DMS114 treated with DMSO at 0.1 percent for 48 hours (cell line): ENCODE data around the gene ZNF500.
"Not testable (repeated sequence)": the region's sequence is repeated elsewhere in the genome, so short reads cannot be mapped to it uniquely, and the experiment has no call there.

Experiments used
- DNase-seq: peaks from one replicate; lab custom pipeline; 2025; ENCODE audit not compliant: unreplicated experiment; lab: John Stamatoyannopoulos, UW

Gene ZNF500

GRCh38 chr16:4796982-4797804 is 30.2 kb upstream of the ZNF500 start:
- no peak for DNase-seq

DNA sequence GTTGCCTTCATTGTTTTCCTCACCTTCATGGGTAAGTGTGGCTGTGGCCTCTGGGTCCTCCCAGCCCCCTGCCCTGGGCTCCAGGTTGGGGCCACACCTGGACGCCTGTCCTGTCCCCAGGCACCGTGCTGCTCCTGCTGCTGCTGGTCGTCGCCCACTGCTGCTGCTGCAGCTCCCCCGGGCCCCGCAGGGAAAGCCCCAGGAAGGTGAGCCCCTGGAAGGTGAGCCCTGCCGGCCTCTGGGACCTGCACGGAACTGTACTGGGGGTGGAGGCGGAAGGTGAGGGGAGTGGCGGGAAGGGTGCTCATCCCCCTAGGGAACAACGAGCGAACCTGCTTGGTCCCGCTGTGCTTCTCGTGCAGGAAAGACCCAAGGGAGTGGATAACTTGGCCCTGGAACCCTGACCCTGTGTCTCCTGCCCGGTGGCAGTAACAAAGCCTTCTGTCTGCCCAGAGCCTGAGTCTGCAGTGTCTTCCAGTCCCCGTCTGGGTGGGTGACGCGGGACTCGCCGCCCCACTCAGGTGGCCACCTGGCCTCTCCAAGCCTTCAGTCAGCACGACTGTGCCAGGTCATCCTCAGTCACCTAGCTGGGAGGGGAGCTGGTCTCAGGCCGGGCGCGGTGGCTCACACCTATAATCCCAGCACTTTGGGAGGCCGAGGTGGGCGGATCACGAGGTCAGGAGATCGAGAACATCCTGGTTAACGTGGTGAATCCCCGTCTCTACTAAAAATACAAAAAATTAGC is 29.0 kb upstream of the ZNF500 start:
- no peak for DNase-seq

DNA sequence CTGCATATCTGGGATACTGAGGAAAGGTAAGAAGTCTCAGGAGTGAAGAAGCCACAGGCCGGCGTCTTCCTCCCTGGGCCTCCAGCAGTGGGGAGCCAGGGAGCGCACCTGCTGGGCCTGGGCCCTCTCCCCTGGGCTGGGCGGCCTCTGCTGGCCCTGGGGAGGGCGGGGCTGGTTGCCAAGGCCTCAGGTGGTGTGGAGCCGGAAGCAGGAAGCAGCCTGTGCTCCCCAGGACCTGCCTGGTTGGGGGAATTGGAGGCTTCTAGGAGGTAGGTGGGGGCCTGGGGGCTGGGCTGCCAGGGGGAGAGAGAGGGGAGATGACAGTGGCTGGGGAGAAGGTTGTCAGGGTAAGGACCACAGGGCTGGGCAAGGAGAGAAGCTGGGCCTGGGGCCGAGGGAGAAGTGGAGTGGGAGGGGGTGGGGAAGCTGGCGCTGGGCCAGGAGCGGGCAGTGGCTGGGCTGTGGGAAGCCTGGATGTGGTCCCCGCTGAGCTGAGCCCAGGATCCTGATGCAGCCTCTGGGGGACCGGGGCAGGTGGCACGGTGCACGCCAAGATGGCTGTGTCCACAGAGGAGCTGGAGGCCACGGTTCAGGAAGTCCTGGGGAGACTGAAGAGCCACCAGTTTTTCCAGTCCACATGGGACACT is 28.3 kb upstream of the ZNF500 start, which contains the start of gene SMIM22:
SMIM22 (plus strand) TSS at position 189 of the 647 bp plus-strand sequence; CDS start at position 555, 366 bp downstream.
- DNase-seq = no peak

- DNase-seq = no peak
These were observed 26.1 kb upstream of the ZNF500 start for GRCh38 chr16:4792951-4793513.

DNA sequence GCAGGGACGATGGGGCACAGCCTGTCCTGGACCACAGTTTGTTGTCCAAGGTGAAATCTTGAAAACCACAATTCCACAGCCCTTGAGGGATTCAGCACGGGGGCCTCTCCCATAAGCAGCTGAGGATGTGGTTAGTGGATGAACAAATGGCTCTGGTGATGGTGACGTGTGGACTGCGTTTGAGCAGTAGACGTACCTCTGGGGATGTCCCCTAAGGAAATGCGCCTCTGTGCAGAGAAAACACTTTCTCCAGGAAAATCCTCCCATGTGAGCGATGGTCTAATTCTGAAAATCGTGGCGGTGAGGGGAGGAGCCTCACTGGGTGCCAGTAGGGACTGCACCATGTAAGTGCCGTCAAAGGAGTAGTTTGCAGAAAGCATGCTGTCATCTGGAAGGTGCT is 23.9 kb upstream of the ZNF500 start:
- DNase-seq = no peak

GRCh38 chr16:4790261-4790660 is 23.3 kb upstream of the ZNF500 start:
- DNase-seq = no peak

DNA sequence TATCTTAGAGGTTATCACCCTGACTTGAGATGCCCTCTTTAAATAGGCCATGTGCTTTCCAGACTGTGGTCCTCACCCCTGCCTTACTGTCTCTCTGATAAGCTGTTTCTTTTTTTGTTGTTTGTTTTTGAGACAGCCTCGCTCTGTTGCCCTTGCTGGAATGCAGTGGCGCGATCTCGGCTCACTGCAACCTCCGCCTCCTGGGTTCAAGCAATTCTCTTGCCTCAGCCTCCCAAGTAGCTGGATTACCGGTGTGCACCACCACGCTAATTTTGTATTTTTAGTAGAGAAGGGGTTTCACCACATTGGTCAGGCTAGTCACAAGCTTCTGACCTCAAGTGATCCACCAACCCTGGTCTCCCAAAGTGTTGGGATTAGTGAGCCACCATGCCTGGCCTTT is 21.9 kb upstream of the ZNF500 start:
- DNase-seq = no peak

- no peak for DNase-seq
These were observed 21.5 kb upstream of the ZNF500 start for GRCh38 chr16:4788489-4788889.

GRCh38 chr16:4787627-4788482 is 20.9 kb upstream of the ZNF500 start, which contains the start of gene SEPTIN12:
Gene SEPTIN12, minus strand, starts transcription at chr16:4788345. Its CDS starts 700 bp downstream, at chr16:4787645.
- DNase-seq = no peak

- no peak for DNase-seq
These were observed 20.1 kb upstream of the ZNF500 start for GRCh38 chr16:4787068-4787467.

GRCh38 chr16:4785758-4786433 is 18.9 kb upstream of the ZNF500 start:
- no peak for DNase-seq

DNA sequence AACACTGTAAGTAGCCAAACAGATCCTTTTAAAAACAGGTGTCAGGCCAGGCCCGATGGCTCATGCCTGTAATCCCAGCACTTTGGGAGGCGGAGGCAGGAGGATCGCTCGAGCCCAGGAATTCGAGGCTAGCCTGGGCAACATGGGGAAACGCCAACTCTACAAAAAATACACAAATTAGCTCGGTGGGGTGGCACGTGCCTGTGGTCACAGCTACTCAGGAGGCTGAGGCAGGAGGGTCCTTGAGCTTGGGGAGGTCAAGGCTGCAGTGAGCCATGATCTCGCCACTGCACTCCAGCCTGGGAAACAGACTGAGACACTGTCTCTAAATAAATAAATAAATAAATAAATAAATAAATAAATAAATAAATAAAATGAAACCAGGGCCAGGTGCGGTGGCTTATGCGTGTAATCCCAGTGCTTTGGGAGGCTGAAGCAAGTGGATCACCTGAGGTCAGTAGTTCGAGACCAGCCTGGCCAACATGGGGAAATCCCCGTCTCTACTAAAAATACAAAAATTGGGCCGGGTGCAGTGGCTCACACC is 17.6 kb upstream of the ZNF500 start:
- not testable (repeated sequence) for DNase-seq

GRCh38 chr16:4783951-4784336 is 17.0 kb upstream of the ZNF500 start:
- DNase-seq = no peak

GRCh38 chr16:4783251-4783950 is 16.4 kb upstream of the ZNF500 start:
- no peak for DNase-seq

DNA sequence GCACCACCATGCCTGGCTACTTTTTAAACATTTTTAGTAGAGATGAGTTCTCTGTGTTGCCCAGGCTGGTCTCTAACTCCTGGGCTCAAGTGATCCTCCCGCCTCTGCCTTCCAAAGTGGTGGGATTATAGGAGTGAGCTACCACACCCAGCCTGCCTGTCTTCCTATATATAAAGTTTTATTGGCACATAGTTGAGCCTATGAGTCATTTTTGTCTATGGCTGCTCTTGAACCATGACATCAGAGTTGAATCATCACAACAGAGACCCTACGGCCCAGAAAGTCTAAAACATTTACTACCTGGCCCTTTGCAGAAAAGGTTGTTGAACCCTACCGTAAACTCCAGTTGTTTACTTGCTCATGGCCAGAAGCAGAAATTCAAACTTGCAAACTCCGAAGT is 13.3 kb upstream of the ZNF500 start:
- DNase-seq = no peak

DNA sequence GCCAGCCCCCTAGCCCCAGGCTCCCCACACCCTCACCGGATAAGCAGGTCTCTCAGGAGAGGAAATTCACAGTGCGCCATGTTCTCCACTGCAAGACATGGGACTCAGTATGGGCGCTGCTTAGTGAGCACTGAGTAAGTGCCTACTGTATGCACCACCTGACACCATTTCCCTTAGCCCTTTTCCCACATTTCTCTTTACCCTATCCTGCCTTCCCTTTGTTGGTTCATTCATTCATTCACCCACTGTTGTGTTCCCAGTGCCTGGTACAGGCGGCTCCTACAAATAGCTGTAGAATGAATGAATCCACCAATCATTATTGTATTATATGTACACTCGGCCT is 11.1 kb upstream of the ZNF500 start:
- no peak for DNase-seq

DNA sequence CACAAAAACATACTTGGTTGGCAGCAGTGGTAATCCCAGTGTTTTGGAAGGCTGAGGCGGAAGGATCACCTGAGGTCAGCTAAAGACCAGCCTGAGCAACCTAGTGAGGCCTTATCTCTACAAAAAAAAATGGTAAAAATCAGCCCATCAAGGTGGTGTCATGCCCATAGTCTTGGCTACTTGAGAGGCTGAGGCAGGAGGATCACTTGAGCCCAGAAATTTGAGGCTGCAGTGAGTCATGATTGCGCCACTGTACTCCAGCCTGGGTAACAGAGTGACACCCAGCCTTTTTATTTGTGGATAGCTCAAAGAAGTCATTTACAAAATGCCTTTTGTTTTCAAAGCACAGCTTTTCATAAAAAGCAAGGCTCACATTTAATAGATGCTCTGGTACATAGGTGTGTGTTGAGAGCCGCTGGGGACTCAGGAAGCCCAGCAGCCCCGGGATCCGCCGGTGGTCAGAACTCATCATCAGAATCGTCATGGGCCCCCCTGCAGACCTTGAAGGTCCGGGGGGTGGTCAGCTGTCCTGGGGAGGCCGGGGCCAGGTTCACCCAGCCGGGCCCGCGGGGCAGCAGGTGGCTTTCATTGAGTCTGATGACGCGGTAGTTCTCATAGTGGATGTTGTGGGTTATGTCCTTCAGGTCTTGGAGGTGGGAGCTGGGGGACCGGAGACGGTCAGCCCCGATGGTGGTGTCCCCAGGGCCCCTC is 10.5 kb upstream of the ZNF500 start:
- no peak for DNase-seq

DNA sequence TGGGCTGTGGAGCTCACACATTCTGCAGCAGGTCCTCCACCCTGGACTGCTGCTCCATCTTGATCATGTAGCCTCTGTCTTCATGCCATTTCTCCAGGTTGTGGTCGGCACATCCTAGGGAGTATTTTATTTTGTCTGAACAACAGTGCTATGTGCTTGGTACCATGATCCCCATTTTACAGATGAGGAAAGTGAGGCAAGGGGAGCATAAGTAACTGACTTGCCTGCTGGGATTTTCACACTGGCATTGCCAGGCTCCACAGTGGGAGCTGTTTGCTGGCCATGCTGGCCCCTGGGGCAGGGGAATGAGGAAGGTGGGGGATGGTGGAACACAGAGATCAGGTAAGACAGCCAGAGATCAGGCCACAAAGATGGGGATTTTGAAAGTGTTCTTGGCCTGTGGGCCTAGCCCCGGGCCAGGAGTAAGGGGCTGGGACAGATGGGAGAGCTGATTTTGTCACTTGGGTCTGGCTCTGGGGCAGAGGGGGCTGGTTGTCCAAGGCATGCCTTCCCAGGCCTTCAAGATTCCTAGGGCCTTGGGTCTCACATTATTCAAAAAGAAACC is 9.3 kb upstream of the ZNF500 start:
- no peak for DNase-seq
